Measurements from ENCODE around the gene CELF4. TPM values are rescaled to one million over a fixed set of nuclear protein-coding genes. Genes with fewer than 3 reads are reported as not detected.

Gene CELF4
- total and polyA plus RNA-seq, 5 donors from 2014 or later = 0.08 to 0.30 (median 0.08) TPM; not detected in 2

- no peaks in the 10 kb centered on the region for H3K27me3 Mint-ChIP-seq
- H3K4me3 ChIP-seq (ENCODE audit: low read depth, low read length) = no peak overlapping the region
- no peaks in the 10 kb centered on the region for H3K36me3 ChIP-seq (ENCODE audit: control insufficient read depth, insufficient read depth, low read length)
- no peaks in the 10 kb centered on the region for H3K36me3 Mint-ChIP-seq
- H3K9me3 Mint-ChIP-seq = peaks cover 0 to 4% (median 0%) of the 10 kb centered on the region in 7 donors
- H3K27me3 ChIP-seq (ENCODE audit: control insufficient read depth, insufficient read depth, low read length) = no peaks in the 10 kb centered on the region
- no peaks in the 10 kb centered on the region for H3K4me1 ChIP-seq (ENCODE audit: control insufficient read depth, insufficient read depth, low read length, poor library complexity, severe bottlenecking)
- H3K9me3 ChIP-seq (ENCODE audit: control insufficient read depth in 2 of 2, low read length in 2 of 2) = no peaks in the 10 kb centered on the region
- H3K4me3 Mint-ChIP-seq = no peak overlapping the region
- no peak overlapping the region for H3K27ac ChIP-seq (ENCODE audit: insufficient read depth, low read length, poor library complexity, severe bottlenecking)
- ATAC-seq (ENCODE audit: low read depth in 2 of 2) (no peak), DNase-seq (no peak)
- no peak overlapping the region for H3K27ac Mint-ChIP-seq
- no peaks in the 10 kb centered on the region for H3K4me1 Mint-ChIP-seq
Observed at GRCh38 chr18:37420315-37420880, 145.2 kb downstream of the CELF4 start.

- DNase-seq = no peak
- Mint-ChIP-seq H3K4me3 (no peak overlapping the region), H3K27ac (no peak overlapping the region), H3K9me3 (peaks cover 0 to 4% (median 0%) of the 10 kb centered on the region in 7 donors), H3K27me3 (no peaks in the 10 kb centered on the region), H3K4me1 (no peaks in the 10 kb centered on the region), H3K36me3 (no peaks in the 10 kb centered on the region)
- Histone ChIP-seq H3K36me3 (ENCODE audit: control insufficient read depth, insufficient read depth, low read length) (no peaks in the 10 kb centered on the region), H3K27ac (ENCODE audit: insufficient read depth, low read length, poor library complexity, severe bottlenecking) (no peak overlapping the region), H3K4me1 (ENCODE audit: control insufficient read depth, insufficient read depth, low read length, poor library complexity, severe bottlenecking) (no peaks in the 10 kb centered on the region), H3K27me3 (ENCODE audit: control insufficient read depth, insufficient read depth, low read length) (no peaks in the 10 kb centered on the region), H3K4me3 (ENCODE audit: low read depth, low read length) (no peak overlapping the region), H3K9me3 (ENCODE audit: control insufficient read depth in 2 of 2, low read length in 2 of 2) (no peaks in the 10 kb centered on the region)
- ATAC-seq (ENCODE audit: low read depth in 2 of 2) = no peak
Observed at GRCh38 chr18:37419866-37420265, 145.7 kb downstream of the CELF4 start.

- H3K4me1 ChIP-seq (ENCODE audit: control insufficient read depth, insufficient read depth, low read length, poor library complexity, severe bottlenecking) = no peaks in the 10 kb centered on the region
- no peaks in the 10 kb centered on the region for H3K4me1 Mint-ChIP-seq
- H3K27me3 ChIP-seq (ENCODE audit: control insufficient read depth, insufficient read depth, low read length) = no peaks in the 10 kb centered on the region
- H3K27me3 Mint-ChIP-seq = no peaks in the 10 kb centered on the region
- no peak overlapping the region for H3K4me3 Mint-ChIP-seq
- H3K36me3 Mint-ChIP-seq = no peaks in the 10 kb centered on the region
- no peak for DNase-seq
- H3K27ac Mint-ChIP-seq = no peak overlapping the region
- H3K27ac ChIP-seq (ENCODE audit: insufficient read depth, low read length, poor library complexity, severe bottlenecking) = no peak overlapping the region
- no peaks in the 10 kb centered on the region for H3K9me3 ChIP-seq (ENCODE audit: control insufficient read depth in 2 of 2, low read length in 2 of 2)
- no peak for ATAC-seq (ENCODE audit: low read depth in 2 of 2)
- no peaks in the 10 kb centered on the region for H3K36me3 ChIP-seq (ENCODE audit: control insufficient read depth, insufficient read depth, low read length)
- H3K9me3 Mint-ChIP-seq = peaks cover 0 to 4% (median 0%) of the 10 kb centered on the region in 7 donors
- no peak overlapping the region for H3K4me3 ChIP-seq (ENCODE audit: low read depth, low read length)
Observed at GRCh38 chr18:37419315-37419714, 146.3 kb downstream of the CELF4 start.

DNA sequence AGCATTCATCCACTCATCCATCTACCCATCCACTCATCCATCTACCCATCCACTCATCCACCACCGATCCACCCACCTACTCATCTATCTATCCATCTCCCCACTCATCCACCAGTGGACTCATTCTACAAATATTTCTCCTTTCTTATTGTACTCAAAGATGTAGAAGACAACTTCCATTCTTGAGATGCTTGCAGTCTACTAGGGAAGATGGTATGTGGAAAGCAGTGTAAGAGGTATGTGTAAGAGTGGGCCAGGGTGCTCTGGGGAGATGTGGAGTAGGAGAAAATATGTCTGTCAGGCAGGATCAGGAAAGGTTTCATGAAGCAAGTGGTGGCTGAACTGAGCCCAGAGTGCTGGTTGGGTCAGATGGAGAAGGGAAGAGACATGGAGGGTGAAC, 150.8 kb downstream of the CELF4 start:
- no peak for ATAC-seq (ENCODE audit: low read depth in 2 of 2)
- no peaks in the 10 kb centered on the region for H3K4me1 Mint-ChIP-seq

GRCh38 chr18:37412829-37413228, 152.8 kb downstream of the CELF4 start:
- no peak overlapping the region for H3K27ac Mint-ChIP-seq
- no peaks in the 10 kb centered on the region for H3K4me1 Mint-ChIP-seq
- Histone ChIP-seq H3K9me3 (ENCODE audit: control insufficient read depth in 2 of 2, low read length in 2 of 2) (no peaks in the 10 kb centered on the region), H3K36me3 (ENCODE audit: control insufficient read depth, insufficient read depth, low read length) (no peaks in the 10 kb centered on the region), H3K27me3 (ENCODE audit: control insufficient read depth, insufficient read depth, low read length) (no peaks in the 10 kb centered on the region), H3K27ac (ENCODE audit: insufficient read depth, low read length, poor library complexity, severe bottlenecking) (no peak overlapping the region), H3K4me3 (ENCODE audit: low read depth, low read length) (no peak overlapping the region), H3K4me1 (ENCODE audit: control insufficient read depth, insufficient read depth, low read length, poor library complexity, severe bottlenecking) (no peaks in the 10 kb centered on the region)
- peaks cover 0 to 2% (median 0%) of the 10 kb centered on the region in 7 donors for H3K9me3 Mint-ChIP-seq
- H3K4me3 Mint-ChIP-seq = no peak overlapping the region
- DNase-seq (no peak), ATAC-seq (ENCODE audit: low read depth in 2 of 2) (no peak)
- H3K27me3 Mint-ChIP-seq = no peaks in the 10 kb centered on the region
- H3K36me3 Mint-ChIP-seq = no peaks in the 10 kb centered on the region

More for the DNA sequence above, 150.8 kb downstream of the CELF4 start:
- DNase-seq = no peak
- no peaks in the 10 kb centered on the region for H3K4me1 ChIP-seq (ENCODE audit: control insufficient read depth, insufficient read depth, low read length, poor library complexity, severe bottlenecking)
- H3K4me3 ChIP-seq (ENCODE audit: low read depth, low read length) = no peak overlapping the region
- H3K36me3 ChIP-seq (ENCODE audit: control insufficient read depth, insufficient read depth, low read length) = no peaks in the 10 kb centered on the region
- H3K27ac ChIP-seq (ENCODE audit: insufficient read depth, low read length, poor library complexity, severe bottlenecking) = no peak overlapping the region
- no peaks in the 10 kb centered on the region for H3K9me3 ChIP-seq (ENCODE audit: control insufficient read depth in 2 of 2, low read length in 2 of 2)
- no peaks in the 10 kb centered on the region for H3K27me3 ChIP-seq (ENCODE audit: control insufficient read depth, insufficient read depth, low read length)
- Mint-ChIP-seq H3K9me3 (peaks cover 0 to 2% (median 0%) of the 10 kb centered on the region in 7 donors), H3K27me3 (no peaks in the 10 kb centered on the region), H3K27ac (no peak overlapping the region), H3K4me3 (no peak overlapping the region), H3K36me3 (no peaks in the 10 kb centered on the region)

GRCh38 chr18:37412333-37412732, 153.3 kb downstream of the CELF4 start:
- no peaks in the 10 kb centered on the region for H3K36me3 Mint-ChIP-seq
- no peak overlapping the region for H3K27ac ChIP-seq (ENCODE audit: insufficient read depth, low read length, poor library complexity, severe bottlenecking)
- DNase-seq = no peak

GRCh38 chr18:37409878-37410277, 155.7 kb downstream of the CELF4 start:
- Mint-ChIP-seq H3K4me1 (peaks cover 0 to 3% (median 0%) of the 10 kb centered on the region in 4 donors), H3K36me3 (no peaks in the 10 kb centered on the region), H3K27ac (no peak overlapping the region), H3K4me3 (no peak overlapping the region), H3K27me3 (peaks cover 4% of the 10 kb centered on the region), H3K9me3 (peaks cover 0 to 2% (median 0%) of the 10 kb centered on the region in 7 donors)
- Histone ChIP-seq H3K4me3 (ENCODE audit: low read depth, low read length) (no peak overlapping the region), H3K4me1 (ENCODE audit: control insufficient read depth, insufficient read depth, low read length, poor library complexity, severe bottlenecking) (no peaks in the 10 kb centered on the region), H3K9me3 (ENCODE audit: control insufficient read depth in 2 of 2, low read length in 2 of 2) (no peaks in the 10 kb centered on the region), H3K27ac (ENCODE audit: insufficient read depth, low read length, poor library complexity, severe bottlenecking) (no peak overlapping the region), H3K36me3 (ENCODE audit: control insufficient read depth, insufficient read depth, low read length) (no peaks in the 10 kb centered on the region), H3K27me3 (ENCODE audit: control insufficient read depth, insufficient read depth, low read length) (no peaks in the 10 kb centered on the region)
- ATAC-seq (ENCODE audit: low read depth in 2 of 2) (no peak), DNase-seq (no peak)

More at GRCh38 chr18:37412333-37412732, 153.3 kb downstream of the CELF4 start:
- no peak overlapping the region for H3K27ac Mint-ChIP-seq
- no peaks in the 10 kb centered on the region for H3K36me3 ChIP-seq (ENCODE audit: control insufficient read depth, insufficient read depth, low read length)
- H3K9me3 Mint-ChIP-seq = peaks cover 0 to 2% (median 0%) of the 10 kb centered on the region in 7 donors
- H3K9me3 ChIP-seq (ENCODE audit: control insufficient read depth in 2 of 2, low read length in 2 of 2) = no peaks in the 10 kb centered on the region
- no peaks in the 10 kb centered on the region for H3K27me3 ChIP-seq (ENCODE audit: control insufficient read depth, insufficient read depth, low read length)
- no peaks in the 10 kb centered on the region for H3K27me3 Mint-ChIP-seq
- no peaks in the 10 kb centered on the region for H3K4me1 ChIP-seq (ENCODE audit: control insufficient read depth, insufficient read depth, low read length, poor library complexity, severe bottlenecking)
- no peaks in the 10 kb centered on the region for H3K4me1 Mint-ChIP-seq
- no peak for ATAC-seq (ENCODE audit: low read depth in 2 of 2)
- H3K4me3 ChIP-seq (ENCODE audit: low read depth, low read length) = no peak overlapping the region
- H3K4me3 Mint-ChIP-seq = no peak overlapping the region

GRCh38 chr18:37408676-37409265, 156.8 kb downstream of the CELF4 start:
- Histone ChIP-seq H3K9me3 (ENCODE audit: control insufficient read depth in 2 of 2, low read length in 2 of 2) (no peaks in the 10 kb centered on the region), H3K27ac (ENCODE audit: insufficient read depth, low read length, poor library complexity, severe bottlenecking) (no peak overlapping the region), H3K36me3 (ENCODE audit: control insufficient read depth, insufficient read depth, low read length) (no peaks in the 10 kb centered on the region), H3K4me3 (ENCODE audit: low read depth, low read length) (no peak overlapping the region), H3K4me1 (ENCODE audit: control insufficient read depth, insufficient read depth, low read length, poor library complexity, severe bottlenecking) (no peaks in the 10 kb centered on the region), H3K27me3 (ENCODE audit: control insufficient read depth, insufficient read depth, low read length) (no peaks in the 10 kb centered on the region)
- peaks cover 4% of the 10 kb centered on the region for H3K27me3 Mint-ChIP-seq
- peaks cover 0 to 3% (median 0%) of the 10 kb centered on the region in 4 donors for H3K4me1 Mint-ChIP-seq
- H3K9me3 Mint-ChIP-seq = peaks cover 0 to 2% (median 0%) of the 10 kb centered on the region in 7 donors
- no peak for DNase-seq
- H3K36me3 Mint-ChIP-seq = no peaks in the 10 kb centered on the region
- no peak for ATAC-seq (ENCODE audit: low read depth in 2 of 2)
- H3K27ac Mint-ChIP-seq = no peak overlapping the region
- H3K4me3 Mint-ChIP-seq = no peak overlapping the region
